Gastrocnemius medialis (tissue), 4 donors: ENCODE results near the gene ZNF232.

Experiments
- CTCF ChIP-seq, 5 experiments: fragments of 450-650 bp in 3 of 5; fragments of 200-600 bp in 2 of 5; sonication (generic) in 2 of 5; IDR thresholded peaks in 4 of 5; conservative IDR thresholded peaks in 1 of 5; 1 replicate in 4 of 5; 2 replicates in 1 of 5; pipeline ENCODE4 v1.5.1; 2016 to 2019; ENCODE audit warnings: antibody characterized with exemption in 5 of 5, mild to moderate bottlenecking in 3 of 5, moderate library complexity in 3 of 5
- POLR2A ChIP-seq, 2 donors: fragments of 450-650 bp; IDR thresholded peaks; one replicate each; pipeline ENCODE4 v1.6.1; 2017; ENCODE audit warnings: antibody characterized with exemption in 2 of 2, mild to moderate bottlenecking in 2 of 2, moderate library complexity in 2 of 2

- TF ChIP-seq POLR2A (IDR thresholded peaks at IDR 0.05) = no peak
- no peak for TF ChIP-seq CTCF (IDR thresholded peaks at IDR 0.05 in 4 of 5, conservative IDR thresholded peaks at IDR 0.05 in 1 of 5)
Measured at GRCh38 chr17:5092218-5093010, 19.3 kb downstream of the ZNF232 start.
